Activated CD8-positive, alpha-beta memory T cell treated with anti-CD3 and anti-CD28 coated beads, Interleukin-2, amount 50 U/mL, for 24 hours (primary cell): ENCODE results near the gene MGA.
A peak's percentile ranks its signal among the peaks of the same experiment; 100 is the strongest.

Source experiments
- DNase-seq: peaks from one replicate; pipeline ENCODE4 v3.0.0-alpha.2; 2020; ENCODE audit errors: extremely low read depth

Gene MGA

DNA sequence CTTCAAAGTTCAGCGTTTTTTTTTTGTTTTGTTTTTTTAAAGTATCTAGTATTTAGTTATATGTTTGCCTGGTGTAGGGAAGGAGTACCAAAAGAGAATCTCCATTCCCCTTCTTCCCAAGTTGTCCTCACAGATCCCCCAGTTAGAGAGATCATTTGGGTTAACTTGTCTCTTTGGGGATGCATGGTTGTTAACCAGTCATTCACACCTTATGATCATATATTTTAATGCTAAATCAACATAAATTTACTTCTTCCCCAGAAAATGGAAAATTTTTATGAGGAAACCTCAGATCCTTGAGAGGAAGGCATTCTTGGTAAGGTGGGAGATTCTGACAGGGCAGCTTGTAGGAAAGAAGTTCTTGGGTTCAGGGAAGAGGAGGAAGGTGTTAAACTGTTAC lies 1.5 kb upstream of the MGA start:
- no peak for DNase-seq

- no peak for DNase-seq
Measured at GRCh38 chr15:41659190-41659589, 1.0 kb upstream of the MGA start.

DNA sequence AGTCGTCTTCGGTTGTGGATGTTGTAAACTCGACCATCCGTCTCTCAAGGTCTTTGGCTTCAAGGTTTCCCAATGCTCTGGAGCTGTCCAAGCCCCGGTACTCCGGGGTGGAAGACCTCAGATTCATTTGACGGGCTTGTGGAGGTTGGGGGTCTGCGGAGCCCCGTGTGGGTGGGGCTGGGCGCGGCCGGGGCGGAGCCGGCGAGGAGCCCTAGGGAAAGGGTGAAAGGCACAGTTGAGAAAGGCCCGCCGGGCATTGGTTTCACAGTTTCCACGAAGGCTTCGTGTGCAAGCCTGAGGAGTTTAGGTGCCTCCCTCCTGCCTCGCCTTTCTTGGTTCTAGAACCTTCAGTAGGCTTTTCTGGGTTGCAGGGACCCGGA lies 360 bp upstream of the MGA start:
- no peak for DNase-seq

GRCh38 chr15:41661078-41661517 lies 893 bp downstream of the MGA start:
- no peak for DNase-seq

DNA sequence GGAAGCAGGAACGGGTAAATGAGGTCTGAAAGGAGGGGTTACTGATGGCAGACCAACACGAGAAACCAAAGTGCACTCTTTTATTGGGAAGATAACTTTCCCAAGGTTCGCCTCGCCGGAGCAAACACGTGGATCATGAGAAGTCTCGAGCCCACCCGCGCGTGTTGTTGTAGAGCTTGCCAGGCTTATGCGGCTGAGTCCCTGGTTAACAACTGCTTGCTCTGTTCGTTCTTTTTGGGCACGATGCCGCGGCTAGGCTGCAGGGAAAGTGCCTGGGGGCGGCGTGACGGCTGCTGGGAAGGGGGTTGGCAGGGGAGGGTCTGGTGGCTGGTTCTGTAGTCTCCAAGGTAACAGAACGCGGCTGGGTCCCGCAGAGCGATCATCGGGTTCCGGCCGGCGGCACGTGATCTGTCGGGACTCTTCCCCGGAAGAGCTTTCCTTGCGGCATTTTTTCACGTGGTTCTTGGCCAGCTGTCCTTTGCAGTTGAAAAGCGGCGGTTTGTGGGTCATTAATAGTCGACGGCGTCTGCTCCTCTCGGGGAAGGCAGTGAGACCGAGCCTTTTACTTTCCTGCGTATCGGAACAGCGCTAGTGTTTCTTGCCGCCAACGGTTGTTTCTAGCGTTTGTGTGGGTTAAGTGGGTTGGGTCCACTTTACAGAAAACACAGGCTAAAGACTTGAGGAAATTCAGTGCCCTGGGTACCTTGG lies 1.5 kb downstream of the MGA start:
- peak; percentile 27 for DNase-seq

DNA sequence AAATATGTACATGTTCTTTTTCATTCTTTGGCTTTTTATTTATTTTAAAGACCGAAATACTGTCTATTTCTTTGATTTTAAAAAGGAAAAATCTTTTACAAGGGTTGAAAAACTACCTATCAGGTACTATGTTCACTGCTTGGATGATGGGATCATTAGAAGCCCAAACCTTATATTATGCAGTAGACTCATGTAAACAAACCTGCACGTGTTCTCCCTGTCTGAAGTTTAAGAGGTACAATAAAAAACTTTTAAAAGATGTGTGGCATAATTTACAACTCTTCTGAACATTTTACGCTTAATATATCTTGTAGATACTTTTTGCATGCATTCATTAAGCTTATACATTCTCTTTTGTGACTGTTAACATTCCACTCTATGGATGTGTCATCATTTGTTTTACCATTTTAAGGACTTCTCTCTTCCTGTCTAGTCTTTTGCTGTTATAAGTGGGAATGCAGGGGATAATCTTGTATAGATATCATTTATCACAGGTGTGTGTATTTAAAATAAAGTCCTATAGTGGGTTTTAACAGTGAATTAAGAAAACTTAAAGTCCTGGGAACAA lies 6.2 kb downstream of the MGA start:
- no peak for DNase-seq

DNA sequence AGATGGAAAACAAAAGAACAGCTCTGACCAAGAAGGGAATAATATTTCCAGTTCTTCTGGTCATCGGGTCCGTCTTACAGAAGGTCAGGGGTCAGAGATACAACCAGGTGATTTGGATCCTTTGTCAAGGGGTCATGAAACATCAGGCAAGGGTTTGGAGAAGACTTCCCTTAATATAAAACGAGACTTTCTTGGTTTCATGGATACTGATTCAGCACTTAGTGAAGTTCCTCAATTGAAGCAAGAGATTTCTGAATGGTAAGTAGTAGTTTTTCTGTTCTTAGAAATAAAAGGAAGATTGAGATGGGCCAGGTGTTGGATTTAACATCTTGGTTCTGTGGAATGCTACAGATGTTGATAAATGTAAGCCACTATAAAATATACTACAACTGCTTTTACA lies 9.5 kb downstream of the MGA start:
- no peak for DNase-seq

DNA sequence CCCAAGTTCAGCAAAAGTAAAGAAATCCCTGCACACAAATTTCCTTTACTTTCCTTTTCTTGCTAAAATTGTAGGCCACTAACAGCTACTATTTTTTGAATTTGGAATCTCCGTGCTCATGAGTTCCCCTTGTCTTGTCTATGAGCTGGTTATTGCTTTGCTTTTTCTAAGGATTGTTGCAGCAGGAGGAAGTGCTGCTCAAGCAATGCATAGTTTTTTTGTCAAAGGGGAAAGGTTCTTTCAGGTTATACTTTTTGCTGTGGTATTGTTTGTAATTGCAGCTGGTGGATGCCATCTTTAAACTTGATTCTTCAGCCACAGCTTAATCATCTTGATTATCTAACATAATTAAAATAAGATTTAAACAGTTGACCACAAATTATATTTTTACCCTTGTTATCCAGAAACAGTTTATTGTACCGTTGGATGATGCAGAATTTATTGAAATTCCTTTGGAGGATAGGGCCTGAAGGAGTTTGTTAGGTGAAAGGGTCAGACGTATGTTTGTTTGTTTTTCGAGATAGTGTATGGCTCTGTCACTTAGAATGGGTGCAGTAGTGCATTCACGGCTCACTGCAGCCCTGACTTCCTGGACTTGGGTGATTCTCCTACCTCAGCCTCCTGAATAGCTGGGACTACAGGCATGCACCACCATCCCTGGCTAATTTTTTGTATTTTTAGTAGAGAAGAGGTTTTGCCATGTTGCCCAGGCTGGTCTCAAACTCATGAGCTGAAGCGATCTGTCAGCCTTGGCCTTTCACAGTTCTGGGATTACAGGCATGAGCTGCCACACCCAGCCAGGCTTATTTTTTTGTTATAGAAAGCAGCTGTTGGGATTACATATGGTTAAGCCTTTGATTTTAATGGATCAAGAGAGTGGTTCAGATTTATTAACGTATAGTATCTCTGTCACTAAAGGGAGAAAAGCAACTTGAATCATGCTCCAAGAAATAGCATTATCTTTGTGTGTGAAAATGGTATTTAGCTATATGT lies 11.7 kb downstream of the MGA start:
- no peak for DNase-seq

DNA sequence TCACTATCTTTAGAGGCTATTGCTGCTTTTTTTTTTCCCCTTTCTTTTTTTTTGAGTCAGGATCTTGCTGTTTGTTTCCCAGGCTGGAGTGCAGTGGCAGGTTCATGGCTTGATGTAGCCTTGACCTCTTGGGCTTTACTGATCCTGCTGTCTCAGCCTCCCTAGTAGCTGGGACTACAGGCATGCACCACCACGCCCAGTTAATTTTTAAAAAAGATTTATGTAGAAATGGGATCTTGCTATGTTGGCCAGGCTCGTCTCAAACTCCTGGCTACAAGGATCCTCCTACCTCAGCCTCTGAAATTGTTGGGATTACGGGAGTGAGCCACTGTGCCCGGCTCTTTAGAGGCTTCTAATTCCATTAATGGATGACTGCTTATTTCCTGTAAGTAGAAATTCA lies 15.1 kb downstream of the MGA start:
- DNase-seq, result no peak

- no peak for DNase-seq
Measured at GRCh38 chr15:41678742-41679141, 18.5 kb downstream of the MGA start.

DNA sequence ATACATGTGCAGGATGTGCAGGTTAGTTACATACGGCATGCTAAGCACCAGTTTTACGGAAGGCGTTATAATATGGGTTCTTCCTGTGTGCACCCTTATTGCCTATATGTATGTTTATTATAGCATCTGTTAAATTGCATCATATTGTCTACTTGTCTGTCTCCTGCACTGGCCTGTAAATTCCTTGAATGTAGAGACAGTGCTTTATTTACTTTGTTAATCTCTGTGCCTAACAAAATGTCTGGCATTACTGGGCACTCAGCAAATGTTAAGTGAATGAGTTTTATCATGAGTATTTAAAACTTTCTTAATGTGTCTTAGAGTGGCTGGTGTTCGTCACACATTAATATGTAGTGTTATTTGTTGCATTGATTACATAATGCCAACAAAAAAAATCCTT lies 23.8 kb downstream of the MGA start:
- no peak for DNase-seq

- DNase-seq, result no peak
Measured at GRCh38 chr15:41688671-41689070, 28.5 kb downstream of the MGA start.

DNA sequence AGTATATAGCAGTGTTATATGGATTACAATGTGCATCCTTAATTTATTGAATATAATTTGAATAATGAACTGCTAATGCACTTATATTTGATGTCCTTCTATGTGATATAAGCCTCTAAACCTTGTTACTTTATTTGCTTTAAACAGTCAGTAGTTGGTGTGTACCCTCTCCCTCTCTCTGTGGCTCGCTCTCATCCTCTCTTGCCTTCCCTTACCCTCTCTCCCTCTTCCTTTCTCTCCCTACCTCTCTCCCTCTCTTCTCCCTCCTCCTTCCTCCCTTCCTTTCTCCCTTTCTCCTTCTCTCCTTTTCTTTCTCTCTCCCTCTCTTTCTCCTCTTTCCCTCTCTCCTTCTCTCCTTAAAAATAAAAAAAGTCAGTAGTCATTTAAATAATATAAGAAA lies 28.9 kb downstream of the MGA start:
- DNase-seq, result no peak

DNA sequence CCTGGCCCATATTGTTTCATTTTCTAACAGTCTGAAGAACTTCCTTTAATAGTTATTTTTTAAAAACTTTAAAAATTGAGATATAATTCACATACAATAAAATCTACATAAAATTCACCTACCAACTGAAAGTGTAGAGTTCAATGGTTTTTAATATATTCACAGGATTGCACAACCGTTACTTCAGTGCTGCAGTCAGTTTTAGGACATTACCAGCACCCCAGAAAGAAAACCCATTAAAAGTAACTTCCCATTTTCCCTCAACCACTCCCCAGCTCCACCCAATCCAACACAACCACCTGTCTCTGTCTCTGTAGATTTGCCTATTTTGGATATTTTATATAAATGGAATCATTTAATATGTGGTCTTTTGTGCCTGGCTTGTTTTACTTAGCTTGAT lies 29.6 kb downstream of the MGA start:
- DNase-seq, result no peak

DNA sequence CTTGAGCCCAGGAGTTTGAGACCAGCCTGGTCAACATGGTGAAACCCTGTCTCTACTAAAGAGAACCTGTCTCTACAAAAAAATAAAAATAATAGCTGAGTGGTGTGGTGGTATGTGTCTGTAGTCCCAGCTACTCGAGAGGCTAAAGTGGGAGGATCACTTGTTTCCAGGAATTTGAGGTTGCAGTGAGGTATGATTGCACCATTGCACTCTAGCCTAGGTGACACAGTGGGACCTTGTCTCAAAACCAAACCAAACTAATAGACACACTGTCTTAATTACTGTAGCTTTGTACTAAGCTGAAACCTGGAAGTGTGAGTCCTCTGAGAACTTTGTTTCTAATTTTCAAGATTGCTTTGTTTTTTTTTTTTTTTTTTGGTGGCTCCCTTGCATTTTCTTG lies 30.4 kb downstream of the MGA start:
- no peak for DNase-seq

DNA sequence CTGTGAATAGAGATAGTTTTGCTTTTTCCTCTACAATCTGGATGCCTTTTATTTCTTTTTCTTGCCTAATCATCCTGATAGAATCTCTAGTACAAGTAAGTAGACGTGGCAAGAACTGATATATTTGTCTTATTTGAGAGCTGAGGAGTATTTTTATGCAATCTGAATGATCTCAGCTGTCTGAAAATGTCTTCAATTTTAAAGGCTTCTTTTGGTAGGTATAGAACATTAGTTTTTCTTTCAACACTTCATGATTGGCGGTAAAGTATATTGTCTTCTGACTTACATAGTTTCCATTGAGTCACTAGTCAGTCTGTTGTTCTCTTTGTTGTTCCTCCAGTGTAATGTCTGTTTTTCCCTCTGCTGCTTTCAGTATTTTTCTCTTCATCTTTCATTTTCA lies 31.3 kb downstream of the MGA start:
- DNase-seq, result no peak

GRCh38 chr15:41692049-41692448 lies 31.8 kb downstream of the MGA start:
- no peak for DNase-seq

- DNase-seq, result no peak
Measured at GRCh38 chr15:41693757-41694156, 33.6 kb downstream of the MGA start.

DNA sequence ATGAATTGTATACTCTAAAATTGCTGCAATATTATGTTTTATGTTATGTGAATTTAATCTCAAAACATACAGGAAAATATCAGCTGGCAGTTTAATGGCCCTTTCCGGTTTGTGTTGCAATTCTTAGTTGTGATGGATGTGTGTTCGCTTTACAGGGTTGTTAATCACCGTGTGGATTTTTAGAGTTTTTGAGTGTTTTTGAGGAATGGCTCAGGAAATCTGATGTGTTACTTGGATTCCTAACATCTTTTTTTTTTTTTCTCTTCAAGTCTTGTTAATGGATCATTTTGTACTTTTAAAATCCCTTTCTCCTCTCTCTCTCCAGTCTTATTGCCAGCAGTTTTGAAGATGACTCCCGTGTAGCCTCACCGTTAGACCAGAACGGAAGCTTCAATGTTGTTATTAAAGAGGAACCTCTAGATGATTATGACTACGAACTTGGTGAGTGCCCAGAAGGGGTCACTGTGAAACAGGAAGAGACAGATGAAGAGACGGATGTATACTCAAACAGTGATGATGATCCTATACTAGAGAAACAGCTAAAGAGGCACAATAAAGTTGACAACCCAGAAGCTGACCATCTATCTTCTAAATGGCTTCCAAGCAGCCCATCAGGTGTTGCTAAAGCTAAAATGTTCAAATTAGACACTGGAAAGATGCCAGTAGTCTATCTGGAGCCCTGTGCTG lies 35.7 kb downstream of the MGA start:
- DNase-seq, result no peak

DNA sequence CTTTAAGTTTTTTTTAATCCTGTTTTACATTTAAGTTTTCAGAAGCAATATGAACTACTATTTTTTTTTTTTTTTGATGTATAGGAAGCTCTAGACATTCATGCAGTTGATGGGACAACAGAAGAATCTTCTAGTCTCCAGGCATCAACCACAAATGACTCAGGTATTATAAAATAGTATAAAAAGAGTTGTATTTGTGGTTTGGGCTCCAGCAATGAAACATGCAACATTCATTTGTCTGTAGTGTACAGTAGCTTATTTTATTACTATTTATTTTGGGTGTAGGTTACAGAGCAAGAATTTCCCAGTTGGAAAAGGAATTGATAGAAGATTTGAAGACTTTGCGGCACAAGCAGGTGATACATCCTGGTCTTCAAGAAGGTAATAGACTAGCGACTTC lies 38.6 kb downstream of the MGA start:
- DNase-seq, result no peak

- DNase-seq, result no peak
Measured at GRCh38 chr15:41703120-41703519, 42.9 kb downstream of the MGA start.

DNA sequence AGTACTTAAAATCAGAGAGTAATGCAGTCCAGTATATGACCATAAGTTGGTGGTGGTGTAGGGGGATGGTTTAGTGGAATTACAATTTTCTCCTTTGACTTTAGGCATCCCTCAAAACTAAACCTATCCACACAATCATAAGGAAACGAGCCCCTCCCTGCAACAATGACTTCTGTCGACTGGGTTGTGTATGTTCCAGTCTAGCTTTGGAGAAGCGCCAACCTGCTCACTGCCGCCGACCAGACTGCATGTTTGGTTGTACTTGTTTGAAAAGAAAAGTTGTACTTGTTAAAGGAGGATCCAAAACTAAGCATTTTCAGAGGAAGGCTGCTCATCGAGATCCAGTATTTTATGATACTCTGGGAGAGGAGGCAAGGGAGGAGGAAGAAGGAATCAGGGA lies 52.8 kb downstream of the MGA start:
- DNase-seq, result no peak
